Measurements from ENCODE around the gene TMEM44.

The TMEM44 gene

DNA sequence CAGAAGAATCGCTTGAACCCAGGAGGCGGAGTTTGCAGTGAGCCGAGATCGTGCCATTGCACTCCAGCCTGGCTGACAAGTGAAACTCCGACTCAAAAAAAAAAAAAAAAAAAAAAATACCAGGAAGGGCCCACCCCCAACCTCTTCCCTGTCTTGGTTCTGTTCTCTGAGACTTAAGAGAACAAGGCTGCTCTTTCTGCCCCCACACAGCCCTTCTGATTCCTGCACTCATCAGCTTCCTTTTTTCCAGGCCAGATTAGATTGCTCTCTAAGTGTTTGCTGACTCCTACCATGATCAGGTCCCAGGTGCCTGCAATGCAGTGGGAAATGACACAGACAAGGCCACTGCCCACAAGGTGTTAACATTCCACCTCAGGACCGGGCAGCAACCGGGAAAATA lies 13.0 kb downstream of the TMEM44 start:
- Histone ChIP-seq H3K9ac (ENCODE audit: low read depth, low read length) (no peak overlapping the region), H3K9me3 (ENCODE audit: insufficient read depth, low read depth, low read length) (no peaks in the 10 kb centered on the region), H3K4me3 (ENCODE audit: low read length) (no peak overlapping the region), H3K27ac (ENCODE audit: low read length) (no peak overlapping the region), H3K4me1 (ENCODE audit: insufficient read depth, low read length) (no peaks in the 10 kb centered on the region), H3K36me3 (ENCODE audit: insufficient read depth, low read depth, low read length) (peaks cover 6% of the 10 kb centered on the region; the same call in 1 of the 2 replicates), H3K27me3 (ENCODE audit: insufficient read depth, low read length) (no peaks in the 10 kb centered on the region)

DNA sequence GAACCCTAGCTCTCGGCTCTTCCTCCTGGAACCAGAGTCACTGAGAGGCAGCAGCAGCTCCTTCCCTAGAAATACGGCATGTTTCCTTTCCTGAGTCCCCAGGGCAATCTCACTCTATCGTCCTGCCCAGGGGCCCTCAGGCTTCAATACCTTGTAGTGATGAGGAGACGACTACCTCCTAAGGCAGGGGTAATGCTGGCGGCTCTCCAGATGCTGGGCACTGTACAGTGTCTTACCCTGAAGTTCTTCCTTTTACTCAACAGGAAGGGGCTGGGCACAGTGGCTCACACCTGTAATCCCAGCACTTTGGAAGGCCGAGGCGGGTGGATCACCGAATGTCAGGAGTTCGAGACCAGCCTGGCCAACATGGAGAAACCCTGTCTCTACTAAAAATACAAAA lies 13.5 kb downstream of the TMEM44 start:
- H3K9ac ChIP-seq (ENCODE audit: low read depth, low read length), result no peak overlapping the region
- peaks cover 6% of the 10 kb centered on the region; the same call in 1 of the 2 replicates for H3K36me3 ChIP-seq (ENCODE audit: insufficient read depth, low read depth, low read length)
- H3K4me3 ChIP-seq (ENCODE audit: low read length), result no peak overlapping the region
- no peak overlapping the region for H3K27ac ChIP-seq (ENCODE audit: low read length)
- no peaks in the 10 kb centered on the region for H3K27me3 ChIP-seq (ENCODE audit: insufficient read depth, low read length)
- H3K4me1 ChIP-seq (ENCODE audit: insufficient read depth, low read length), result no peaks in the 10 kb centered on the region
- H3K9me3 ChIP-seq (ENCODE audit: insufficient read depth, low read depth, low read length), result no peaks in the 10 kb centered on the region

DNA sequence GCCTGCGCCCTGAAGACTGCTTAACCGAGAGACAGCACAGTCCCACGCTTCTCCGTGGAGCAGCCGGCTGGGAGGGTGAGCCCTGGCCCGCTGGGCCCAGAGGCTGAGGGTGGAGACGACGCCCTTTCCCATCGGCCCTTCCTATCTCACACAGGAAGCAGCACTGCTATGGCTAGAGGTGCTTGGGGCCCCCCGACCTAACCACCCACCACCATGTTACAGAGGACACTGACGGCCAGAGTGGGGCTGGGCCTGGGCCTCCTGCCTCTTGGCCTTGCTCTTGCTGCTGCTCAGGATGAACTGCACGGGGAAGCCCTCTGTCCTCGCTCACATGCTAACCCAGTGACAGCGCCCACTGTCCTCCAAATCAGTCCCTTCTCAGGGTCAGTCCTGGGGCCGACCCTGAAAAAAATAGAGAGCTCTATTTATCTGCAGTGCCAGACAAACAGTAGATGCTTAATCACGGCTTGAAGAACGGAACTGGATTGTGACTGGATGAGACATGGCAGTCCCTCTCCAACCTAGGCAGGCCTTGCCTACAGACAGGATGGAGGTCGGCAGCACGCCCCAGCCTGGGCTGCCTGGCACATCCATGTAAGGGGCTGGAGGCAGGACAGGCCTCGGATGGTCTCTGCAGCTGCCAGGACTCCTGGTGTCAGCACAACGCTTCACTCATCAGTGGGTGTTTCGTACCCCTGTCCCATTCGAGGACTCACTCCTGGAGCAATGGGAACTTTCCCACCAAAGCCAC lies 14.2 kb downstream of the TMEM44 start:
- Histone ChIP-seq H3K9me3 (ENCODE audit: insufficient read depth, low read depth, low read length) (no peaks in the 10 kb centered on the region), H3K4me1 (ENCODE audit: insufficient read depth, low read length) (no peaks in the 10 kb centered on the region), H3K27me3 (ENCODE audit: insufficient read depth, low read length) (no peaks in the 10 kb centered on the region), H3K27ac (ENCODE audit: low read length) (no peak overlapping the region), H3K36me3 (ENCODE audit: insufficient read depth, low read depth, low read length) (peaks cover 9% of the 10 kb centered on the region; the same call in 1 of the 2 replicates), H3K4me3 (ENCODE audit: low read length) (no peak overlapping the region), H3K9ac (ENCODE audit: low read depth, low read length) (no peak overlapping the region)

DNA sequence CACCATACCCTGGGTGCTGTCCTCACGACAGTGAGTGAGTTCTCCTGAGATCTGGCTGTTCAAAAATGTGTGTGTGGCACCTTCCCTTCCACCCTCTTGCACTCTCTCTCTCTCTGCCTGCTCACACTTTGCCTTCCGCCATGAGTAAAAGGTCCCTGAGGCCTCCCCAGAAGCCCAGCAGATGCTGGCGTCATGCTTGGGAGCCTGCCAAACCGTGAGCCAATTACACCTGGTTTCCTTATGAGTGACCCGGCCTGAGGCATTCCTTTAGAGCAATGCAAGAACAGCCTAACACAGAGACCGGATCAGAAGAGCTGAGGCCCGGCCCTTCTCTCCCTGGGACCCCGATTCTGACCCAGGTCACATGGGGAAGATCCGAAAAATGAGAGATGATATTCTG lies 15.4 kb downstream of the TMEM44 start:
- H3K27me3 ChIP-seq (ENCODE audit: insufficient read depth, low read length), result no peaks in the 10 kb centered on the region
- no peaks in the 10 kb centered on the region for H3K9me3 ChIP-seq (ENCODE audit: insufficient read depth, low read depth, low read length)
- H3K4me1 ChIP-seq (ENCODE audit: insufficient read depth, low read length), result no peaks in the 10 kb centered on the region
- peaks cover 9% of the 10 kb centered on the region; the same call in 1 of the 2 replicates for H3K36me3 ChIP-seq (ENCODE audit: insufficient read depth, low read depth, low read length)
- no peak overlapping the region for H3K4me3 ChIP-seq (ENCODE audit: low read length)
- H3K9ac ChIP-seq (ENCODE audit: low read depth, low read length), result no peak overlapping the region
- no peak overlapping the region for H3K27ac ChIP-seq (ENCODE audit: low read length)

DNA sequence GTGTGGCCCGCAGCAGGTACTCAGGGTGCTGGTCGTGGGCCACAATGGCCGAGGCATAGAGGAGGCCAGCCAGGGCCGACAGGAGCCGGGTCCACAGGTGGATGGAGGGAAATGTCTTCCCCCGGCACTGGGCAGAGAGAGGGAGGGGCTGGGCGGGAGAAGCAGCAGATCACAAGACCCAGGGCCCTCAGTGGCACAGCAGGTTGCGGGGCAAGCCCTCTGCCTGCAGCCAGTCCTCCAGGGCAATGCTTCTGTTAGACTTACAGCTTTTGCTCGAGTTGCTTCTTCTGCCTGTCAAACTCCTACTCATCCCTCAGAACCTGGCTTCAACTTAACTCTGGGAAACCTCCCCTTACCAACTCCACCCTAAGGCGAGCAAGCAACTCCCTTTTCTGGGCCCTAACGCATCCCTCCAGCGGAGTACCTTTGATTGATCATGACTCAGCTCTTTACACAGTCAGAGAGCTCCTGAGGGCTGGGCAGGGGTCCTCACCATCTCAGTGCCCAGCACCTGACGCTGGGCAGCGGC lies 16.0 kb downstream of the TMEM44 start:
- Histone ChIP-seq H3K4me1 (ENCODE audit: insufficient read depth, low read length) (no peaks in the 10 kb centered on the region), H3K9me3 (ENCODE audit: insufficient read depth, low read depth, low read length) (no peaks in the 10 kb centered on the region), H3K27ac (ENCODE audit: low read length) (no peak overlapping the region), H3K36me3 (ENCODE audit: insufficient read depth, low read depth, low read length) (peaks cover 9% of the 10 kb centered on the region; the same call in 1 of the 2 replicates), H3K9ac (ENCODE audit: low read depth, low read length) (no peak overlapping the region), H3K4me3 (ENCODE audit: low read length) (no peak overlapping the region), H3K27me3 (ENCODE audit: insufficient read depth, low read length) (no peaks in the 10 kb centered on the region)

DNA sequence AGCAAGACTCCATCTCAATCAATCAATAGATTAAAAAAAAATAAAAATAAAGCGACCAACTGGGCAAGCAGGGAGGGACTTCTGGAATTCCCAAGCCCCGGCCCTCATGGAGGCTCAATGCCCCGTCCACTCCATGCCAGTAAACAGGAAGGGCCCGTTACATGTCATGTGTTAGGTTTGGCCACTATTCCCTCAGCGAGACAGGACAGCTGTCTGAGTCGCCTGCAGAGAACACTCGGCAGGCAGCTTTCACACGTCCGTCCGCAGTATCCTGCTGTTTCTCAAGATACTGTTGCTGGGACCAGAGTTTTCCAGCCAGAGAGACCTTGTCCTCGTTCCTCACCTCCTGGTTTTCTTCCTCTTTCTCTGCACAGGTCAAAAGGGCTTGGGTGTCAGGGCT lies 18.0 kb downstream of the TMEM44 start:
- Histone ChIP-seq H3K9ac (ENCODE audit: low read depth, low read length) (no peak overlapping the region), H3K27ac (ENCODE audit: low read length) (no peak overlapping the region), H3K9me3 (ENCODE audit: insufficient read depth, low read depth, low read length) (no peaks in the 10 kb centered on the region), H3K27me3 (ENCODE audit: insufficient read depth, low read length) (no peaks in the 10 kb centered on the region), H3K4me3 (ENCODE audit: low read length) (no peak overlapping the region), H3K36me3 (ENCODE audit: insufficient read depth, low read depth, low read length) (peaks cover 7% of the 10 kb centered on the region; the same call in 1 of the 2 replicates), H3K4me1 (ENCODE audit: insufficient read depth, low read length) (no peaks in the 10 kb centered on the region)

DNA sequence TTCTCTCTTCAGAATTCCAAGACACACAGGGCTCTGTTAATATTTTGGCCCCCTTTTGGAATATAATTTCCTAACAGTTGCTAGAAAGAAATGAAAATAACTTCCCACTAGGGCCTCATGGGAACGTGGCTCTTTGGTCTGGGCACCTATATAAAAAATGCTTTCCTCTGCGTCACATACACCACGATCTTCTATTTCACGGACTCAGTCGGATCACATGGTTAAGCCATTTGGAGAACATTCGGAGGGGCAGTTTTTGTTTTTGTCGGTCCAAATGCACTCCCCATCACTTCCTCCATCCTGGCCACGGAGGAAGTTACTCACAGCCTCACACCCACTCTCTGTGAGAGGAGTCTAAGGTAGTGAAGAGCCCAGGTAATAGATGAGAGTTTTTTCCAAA lies 21.0 kb downstream of the TMEM44 start:
- no peak overlapping the region for H3K9ac ChIP-seq (ENCODE audit: low read depth, low read length)
- no peaks in the 10 kb centered on the region for H3K9me3 ChIP-seq (ENCODE audit: insufficient read depth, low read depth, low read length)

DNA sequence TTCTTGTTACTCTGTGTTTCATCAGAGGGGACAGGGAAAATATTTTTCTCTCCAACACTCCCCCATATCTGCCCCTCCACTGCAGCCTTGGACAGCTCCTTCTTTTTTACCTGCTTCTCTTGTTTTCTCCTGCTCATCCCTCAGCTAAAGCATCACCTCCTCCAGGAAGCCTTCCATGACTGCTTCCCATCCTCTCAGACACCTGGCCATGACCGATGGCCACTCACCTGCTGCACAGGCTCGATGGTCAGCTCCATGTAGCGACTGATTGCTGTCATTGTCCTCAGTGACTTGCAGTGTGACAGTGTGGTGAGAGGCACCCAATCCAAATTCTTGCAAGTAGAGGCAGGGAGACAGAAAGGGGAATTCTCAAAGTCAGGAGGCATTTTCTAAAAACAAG lies 22.5 kb downstream of the TMEM44 start:
- Histone ChIP-seq H3K4me1 (ENCODE audit: insufficient read depth, low read length) (no peaks in the 10 kb centered on the region), H3K9me3 (ENCODE audit: insufficient read depth, low read depth, low read length) (no peaks in the 10 kb centered on the region), H3K4me3 (ENCODE audit: low read length) (no peak overlapping the region), H3K27ac (ENCODE audit: low read length) (no peak overlapping the region), H3K27me3 (ENCODE audit: insufficient read depth, low read length) (no peaks in the 10 kb centered on the region), H3K9ac (ENCODE audit: low read depth, low read length) (no peak overlapping the region), H3K36me3 (ENCODE audit: insufficient read depth, low read depth, low read length) (0 out of 2 replicates have a peak, but pooled peaks cover 3% of the 10 kb centered on the region)

More for the DNA sequence above, 21.0 kb downstream of the TMEM44 start:
- no peak overlapping the region for H3K4me3 ChIP-seq (ENCODE audit: low read length)
- no peaks in the 10 kb centered on the region for H3K4me1 ChIP-seq (ENCODE audit: insufficient read depth, low read length)
- no peak overlapping the region for H3K27ac ChIP-seq (ENCODE audit: low read length)
- H3K36me3 ChIP-seq (ENCODE audit: insufficient read depth, low read depth, low read length), result 0 out of 2 replicates have a peak, but pooled peaks cover 3% of the 10 kb centered on the region
- no peaks in the 10 kb centered on the region for H3K27me3 ChIP-seq (ENCODE audit: insufficient read depth, low read length)

DNA sequence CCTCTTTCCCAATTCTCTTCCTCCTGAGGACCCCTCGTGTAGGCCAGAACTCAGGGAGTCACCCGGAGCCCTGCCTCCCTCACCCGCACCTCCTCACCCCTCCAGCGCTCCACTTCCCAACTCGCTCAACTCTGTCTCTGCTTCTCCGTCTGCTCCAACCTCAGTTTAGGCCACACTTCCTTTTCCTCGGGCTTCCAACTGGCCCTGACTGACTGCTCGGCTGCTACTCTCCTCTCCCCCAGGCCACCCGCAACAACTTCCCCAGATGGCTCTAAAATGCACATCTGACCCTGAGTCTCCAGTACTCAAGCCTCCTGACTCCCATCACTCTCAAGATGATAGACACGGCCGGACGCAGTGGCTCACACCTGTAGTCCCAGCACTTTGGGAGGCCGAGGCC lies 23.6 kb downstream of the TMEM44 start:
- H3K9me3 ChIP-seq (ENCODE audit: insufficient read depth, low read depth, low read length), result no peaks in the 10 kb centered on the region
- H3K27ac ChIP-seq (ENCODE audit: low read length), result no peak overlapping the region
- H3K4me3 ChIP-seq (ENCODE audit: low read length), result no peak overlapping the region
- H3K4me1 ChIP-seq (ENCODE audit: insufficient read depth, low read length), result no peaks in the 10 kb centered on the region
- H3K36me3 ChIP-seq (ENCODE audit: insufficient read depth, low read depth, low read length), result 0 out of 2 replicates have a peak, but pooled peaks cover 1% of the 10 kb centered on the region
- no peak overlapping the region for H3K9ac ChIP-seq (ENCODE audit: low read depth, low read length)
- H3K27me3 ChIP-seq (ENCODE audit: insufficient read depth, low read length), result no peaks in the 10 kb centered on the region

DNA sequence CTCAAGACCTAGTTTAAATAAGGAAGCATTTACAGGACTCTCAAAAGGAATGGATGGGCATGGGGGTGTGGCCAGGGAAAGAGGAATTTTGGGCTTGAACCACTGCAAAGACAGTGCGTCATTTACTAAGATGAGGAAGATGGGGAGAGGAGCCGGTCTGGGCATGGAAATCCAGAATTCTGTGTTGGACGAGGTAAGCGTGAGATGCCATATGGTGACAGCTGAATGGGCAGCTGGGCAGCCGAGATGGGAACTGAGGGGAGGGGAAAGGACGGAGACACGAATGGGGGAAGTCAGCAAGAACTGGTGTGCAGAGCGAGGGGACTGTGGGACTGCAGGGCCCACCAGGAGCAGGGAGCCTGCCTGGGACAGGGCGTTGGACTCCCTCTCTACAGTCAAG lies 24.2 kb downstream of the TMEM44 start:
- Histone ChIP-seq H3K27ac (ENCODE audit: low read length) (no peak overlapping the region), H3K9me3 (ENCODE audit: insufficient read depth, low read depth, low read length) (no peaks in the 10 kb centered on the region), H3K4me3 (ENCODE audit: low read length) (no peak overlapping the region), H3K4me1 (ENCODE audit: insufficient read depth, low read length) (no peaks in the 10 kb centered on the region), H3K36me3 (ENCODE audit: insufficient read depth, low read depth, low read length) (no peaks in the 10 kb centered on the region), H3K27me3 (ENCODE audit: insufficient read depth, low read length) (no peaks in the 10 kb centered on the region), H3K9ac (ENCODE audit: low read depth, low read length) (no peak overlapping the region)

DNA sequence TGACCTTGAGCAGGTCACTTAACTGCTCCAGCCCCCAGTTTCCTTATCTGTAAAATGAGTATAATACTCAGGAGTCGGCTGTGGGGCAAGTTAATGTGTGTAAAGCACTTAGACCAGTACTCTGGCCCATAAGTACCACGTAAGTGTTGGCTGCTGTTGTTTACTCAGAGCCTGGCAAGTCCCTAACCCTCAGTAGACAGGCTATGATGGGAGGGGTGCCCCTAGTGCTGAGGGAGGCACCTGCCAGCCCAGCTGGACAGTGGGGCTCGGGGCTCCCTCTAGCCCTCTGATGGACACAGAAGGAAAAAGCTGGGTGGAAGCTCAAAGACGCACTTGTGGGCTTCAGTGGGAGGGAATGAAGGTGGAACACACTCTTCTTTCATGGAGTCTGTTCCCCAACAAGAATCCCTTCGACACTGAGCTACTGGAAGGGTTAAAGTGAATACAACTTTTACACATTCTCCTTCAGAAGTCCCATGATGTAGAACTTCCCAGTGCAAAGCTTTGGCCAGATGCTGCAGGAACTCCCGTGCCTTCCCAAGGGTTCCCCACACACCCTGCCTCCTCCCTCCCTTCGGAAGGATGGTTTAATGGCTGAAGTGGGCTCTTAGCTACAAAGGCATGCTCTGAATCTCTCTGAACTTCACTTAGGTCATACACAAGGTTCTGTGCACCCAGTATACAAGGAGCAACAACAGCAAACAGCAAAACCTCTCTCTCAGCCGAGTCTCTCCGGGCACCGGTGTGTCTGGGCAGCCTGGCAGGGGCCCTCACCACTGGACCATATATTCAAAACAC lies 25.4 kb downstream of the TMEM44 start:
- Histone ChIP-seq H3K9ac (ENCODE audit: low read depth, low read length) (no peak overlapping the region), H3K27me3 (ENCODE audit: insufficient read depth, low read length) (no peaks in the 10 kb centered on the region), H3K4me3 (ENCODE audit: low read length) (no peak overlapping the region), H3K4me1 (ENCODE audit: insufficient read depth, low read length) (no peaks in the 10 kb centered on the region), H3K9me3 (ENCODE audit: insufficient read depth, low read depth, low read length) (no peaks in the 10 kb centered on the region), H3K36me3 (ENCODE audit: insufficient read depth, low read depth, low read length) (no peaks in the 10 kb centered on the region), H3K27ac (ENCODE audit: low read length) (no peak overlapping the region)

Data from iPS-20b (cell line).